NCI-H345 treated with DMSO at 0.1 percent for 48 hours (cell line): ENCODE measurements around the gene SHISA9.

ENCODE experiments used
- DNase-seq: peaks from one replicate; lab custom pipeline; 2025; ENCODE audit not compliant: unreplicated experiment; lab: John Stamatoyannopoulos, UW

SHISA9 gene

GRCh38 chr16:13157082-13157481 lies 255.7 kb downstream of the SHISA9 start:
- DNase-seq, result no peak

- DNase-seq, result no peak
These were observed 257.0 kb downstream of the SHISA9 start for GRCh38 chr16:13158427-13158826.

GRCh38 chr16:13165024-13165423 lies 263.6 kb downstream of the SHISA9 start:
- no peak for DNase-seq

- DNase-seq, result no peak
These were observed 266.7 kb downstream of the SHISA9 start for GRCh38 chr16:13168091-13168572.

- DNase-seq, result no peak
These were observed 269.9 kb downstream of the SHISA9 start for GRCh38 chr16:13171313-13171712.

- DNase-seq, result no peak
These were observed 275.3 kb downstream of the SHISA9 start for GRCh38 chr16:13176711-13177110.

- no peak for DNase-seq
These were observed 276.9 kb downstream of the SHISA9 start for GRCh38 chr16:13178318-13178717.

- DNase-seq, result no peak
These were observed 280.0 kb downstream of the SHISA9 start for GRCh38 chr16:13181432-13181831.

GRCh38 chr16:13186813-13187212 lies 285.4 kb downstream of the SHISA9 start:
- DNase-seq, result no peak

- no peak for DNase-seq
These were observed 287.9 kb downstream of the SHISA9 start for GRCh38 chr16:13189250-13189649.

GRCh38 chr16:13193721-13194120 lies 292.3 kb downstream of the SHISA9 start:
- DNase-seq, result no peak

GRCh38 chr16:13194766-13195165 lies 293.4 kb downstream of the SHISA9 start:
- DNase-seq, result no peak

- no peak for DNase-seq
These were observed 302.3 kb downstream of the SHISA9 start for GRCh38 chr16:13203725-13204124.

- no peak for DNase-seq
These were observed 304.0 kb downstream of the SHISA9 start for GRCh38 chr16:13205352-13205751.

- DNase-seq, result no peak
These were observed 305.2 kb downstream of the SHISA9 start for GRCh38 chr16:13206606-13207005.

- no peak for DNase-seq
These were observed 305.8 kb downstream of the SHISA9 start for GRCh38 chr16:13207151-13207550.

GRCh38 chr16:13223666-13224065 lies 322.3 kb downstream of the SHISA9 start:
- DNase-seq, result no peak

- no peak for DNase-seq
These were observed 327.6 kb downstream of the SHISA9 start for GRCh38 chr16:13229039-13229438.

- no peak for DNase-seq
These were observed 330.0 kb downstream of the SHISA9 start for GRCh38 chr16:13231365-13231764.

- no peak for DNase-seq
These were observed 333.6 kb downstream of the SHISA9 start for GRCh38 chr16:13234999-13235398.

- DNase-seq, result no peak
These were observed 334.9 kb downstream of the SHISA9 start for GRCh38 chr16:13236308-13236707.

GRCh38 chr16:13238182-13238581 lies 336.8 kb downstream of the SHISA9 start:
- no peak for DNase-seq

- no peak for DNase-seq
These were observed 340.8 kb downstream of the SHISA9 start for GRCh38 chr16:13242201-13242600.

GRCh38 chr16:13244770-13245169 lies 343.4 kb downstream of the SHISA9 start:
- DNase-seq, result no peak
